H7 (cell line): ENCODE measurements around the gene PDK3. TPM values are rescaled to one million over a fixed set of nuclear protein-coding genes. Genes with fewer than 3 reads are reported as not detected.

Experiments
- DNase-seq: peaks from one replicate; pipeline ENCODE4 v3.0.0; 2012
- H3K27me3 ChIP-seq: 2 replicates; pipeline ENCODE4 v1.6.0; 2011; ENCODE audit warnings: mild to moderate bottlenecking, low read length; ENCODE audit not compliant: control insufficient read depth, insufficient read depth
- H3K36me3 ChIP-seq: replicated peaks from 2 replicates; pipeline ENCODE4 v1.5.1; 2011; ENCODE audit warnings: low read length; ENCODE audit not compliant: control insufficient read depth, insufficient read depth
- H3K4me3 ChIP-seq: 2 replicates; pipeline ENCODE4 v1.5.1; 2011; ENCODE audit warnings: low read depth, mild to moderate bottlenecking, control low read depth, low read length, moderate library complexity; ENCODE audit not compliant: insufficient read depth
- total RNA-seq: library from RNA; depleted of rRNA; stranded (reverse); fragments of >200 nt; shearing (Covaris generic); gene quantifications from 2 replicates; pipeline ENCODE4 v1.2.3, GENCODE V29; 2014; rRNA removed

PDK3 gene
- total RNA-seq, 1 experiment from 2014 or later, result 29.3 TPM

- Histone ChIP-seq H3K4me3 (no peak overlapping the region), H3K36me3 (no peaks in the 10 kb centered on the region; the same call in 1 of the 2 replicates), H3K27me3 (no peaks in the 10 kb centered on the region)
- DNase-seq, result no peak
These were observed 87.9 kb downstream of the PDK3 start for GRCh38 chrX:24553011-24553410.

- DNase-seq, result peak; percentile 69
- H3K4me3 ChIP-seq, result no peak overlapping the region
- H3K27me3 ChIP-seq, result no peaks in the 10 kb centered on the region
- peaks cover 1% of the 10 kb centered on the region for H3K36me3 ChIP-seq
These were observed 96.0 kb downstream of the PDK3 start for GRCh38 chrX:24561121-24561520.

GRCh38 chrX:24563291-24564010, 98.4 kb downstream of the PDK3 start:
- Histone ChIP-seq H3K4me3 (no peak overlapping the region), H3K27me3 (no peaks in the 10 kb centered on the region), H3K36me3 (peaks cover 1% of the 10 kb centered on the region)
- no peak for DNase-seq

GRCh38 chrX:24566240-24566639, 101.2 kb downstream of the PDK3 start:
- no peaks in the 10 kb centered on the region; the same call in 1 of the 2 replicates for H3K36me3 ChIP-seq
- no peaks in the 10 kb centered on the region for H3K27me3 ChIP-seq
- no peak overlapping the region for H3K4me3 ChIP-seq
- DNase-seq, result no peak

GRCh38 chrX:24567169-24567568, 102.1 kb downstream of the PDK3 start:
- no peaks in the 10 kb centered on the region; the same call in 1 of the 2 replicates for H3K36me3 ChIP-seq
- DNase-seq, result no peak
- no peaks in the 10 kb centered on the region for H3K27me3 ChIP-seq
- H3K4me3 ChIP-seq, result no peak overlapping the region

GRCh38 chrX:24574743-24575142, 109.7 kb downstream of the PDK3 start:
- Histone ChIP-seq H3K36me3 (peaks cover 2% of the 10 kb centered on the region), H3K4me3 (no peak overlapping the region), H3K27me3 (no peaks in the 10 kb centered on the region)
- DNase-seq, result no peak

- peaks cover 2% of the 10 kb centered on the region for H3K36me3 ChIP-seq
- H3K4me3 ChIP-seq, result no peak overlapping the region
- no peaks in the 10 kb centered on the region for H3K27me3 ChIP-seq
- no peak for DNase-seq
These were observed 110.4 kb downstream of the PDK3 start for GRCh38 chrX:24575496-24575895.

GRCh38 chrX:24577091-24577490, 112.0 kb downstream of the PDK3 start:
- Histone ChIP-seq H3K27me3 (no peaks in the 10 kb centered on the region), H3K36me3 (peaks cover 2% of the 10 kb centered on the region), H3K4me3 (no peak overlapping the region)
- DNase-seq, result no peak

Other genes starting within 250 kb of the PDK3 start
- 0.14 TPM in 1 of 2 replicates, not detected in the other for gene SUPT20HL2, start 151.2 kb upstream of the PDK3 start, total RNA-seq
- not detected in 2 replicates for gene SUPT20HL1, start 104.6 kb upstream of the PDK3 start, total RNA-seq
- 17.4 and 22.9 TPM in 2 replicates for gene PCYT1B, start 182.1 kb downstream of the PDK3 start, total RNA-seq
- gene POLA1, start 228.6 kb downstream of the PDK3 start, total RNA-seq, result 36.7 and 54.7 TPM in 2 replicates